ENCODE measurements around the gene NFKBIA.
A peak's percentile ranks its signal among the peaks of the same experiment; 100 is the strongest.
"Not testable (repeated sequence)": the region's sequence is repeated elsewhere in the genome, so short reads cannot be mapped to it uniquely, and the experiment has no call there.

The NFKBIA gene

DNA sequence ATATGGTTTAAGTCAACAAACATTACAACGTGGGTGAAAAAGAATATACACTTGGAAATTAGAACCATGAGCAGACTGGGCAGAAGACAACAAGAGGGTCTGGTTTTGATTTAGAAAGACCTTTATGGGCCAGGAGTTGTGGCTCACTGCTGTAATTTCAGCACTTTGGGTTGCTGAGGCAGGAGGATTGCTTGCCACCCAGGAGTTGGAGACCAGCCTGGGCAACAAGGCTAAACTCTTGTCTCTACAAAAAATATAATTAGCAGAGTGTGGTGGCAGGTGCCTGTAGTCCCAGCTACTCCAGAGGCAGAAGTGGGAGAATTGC is 2.7 kb upstream of the NFKBIA start:
- no peak for DNase-seq

DNA sequence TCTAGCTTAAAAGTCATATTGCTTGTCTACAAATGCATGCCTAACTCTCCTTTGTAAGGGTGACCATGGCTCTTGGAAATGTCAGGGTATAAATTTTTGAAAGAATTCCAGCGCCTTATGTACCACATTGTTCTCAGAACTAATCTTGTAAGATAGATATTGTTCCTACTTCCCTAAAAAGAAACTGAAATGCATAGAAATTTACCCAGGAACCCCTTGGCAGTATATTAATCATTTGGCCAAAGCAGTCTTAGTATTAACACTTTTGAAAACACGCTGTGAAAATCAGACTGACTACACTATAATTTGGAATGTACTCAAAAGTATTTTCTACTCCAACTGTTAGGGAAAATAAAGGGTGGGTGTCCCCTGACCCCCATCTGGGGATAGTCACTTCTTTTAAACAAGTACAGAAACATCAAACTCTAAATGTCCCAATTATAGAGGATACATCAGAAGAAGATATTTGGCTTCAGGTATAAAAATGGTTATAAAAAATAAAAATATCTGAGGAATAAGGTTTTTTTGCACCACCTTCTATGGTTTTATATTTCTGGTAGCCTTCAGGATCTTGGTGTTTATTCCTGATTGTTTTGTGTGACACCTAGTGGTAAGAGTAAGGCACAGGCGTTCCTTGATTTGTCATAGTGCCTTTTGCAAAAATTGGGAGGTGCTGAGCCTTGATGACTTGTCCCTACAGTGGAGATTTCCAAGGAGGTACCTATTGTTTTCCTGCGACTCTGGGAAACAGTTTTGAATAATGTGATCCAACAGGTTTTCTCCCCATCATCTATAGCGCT is 2.2 kb upstream of the NFKBIA start:
- no peak for DNase-seq

DNA sequence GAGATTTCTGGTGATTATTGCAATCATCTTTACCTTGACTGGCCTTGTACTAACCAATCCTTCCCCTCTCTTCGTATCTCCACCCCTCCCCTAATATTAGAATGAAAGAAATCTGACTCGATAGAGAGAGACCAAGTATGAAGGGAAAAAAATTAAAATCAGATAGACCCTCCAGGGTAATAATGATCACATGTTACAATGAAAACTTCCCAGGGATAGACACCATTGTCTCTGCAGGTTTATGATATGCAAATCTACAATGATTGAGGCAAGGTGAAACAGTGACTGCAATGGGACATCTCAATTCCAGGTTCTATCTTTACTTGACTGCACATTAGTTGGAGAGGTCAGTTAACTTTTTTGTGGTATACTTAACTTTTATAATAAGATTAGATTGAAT is 1.5 kb upstream of the NFKBIA start:
- DNase-seq = no peak

DNA sequence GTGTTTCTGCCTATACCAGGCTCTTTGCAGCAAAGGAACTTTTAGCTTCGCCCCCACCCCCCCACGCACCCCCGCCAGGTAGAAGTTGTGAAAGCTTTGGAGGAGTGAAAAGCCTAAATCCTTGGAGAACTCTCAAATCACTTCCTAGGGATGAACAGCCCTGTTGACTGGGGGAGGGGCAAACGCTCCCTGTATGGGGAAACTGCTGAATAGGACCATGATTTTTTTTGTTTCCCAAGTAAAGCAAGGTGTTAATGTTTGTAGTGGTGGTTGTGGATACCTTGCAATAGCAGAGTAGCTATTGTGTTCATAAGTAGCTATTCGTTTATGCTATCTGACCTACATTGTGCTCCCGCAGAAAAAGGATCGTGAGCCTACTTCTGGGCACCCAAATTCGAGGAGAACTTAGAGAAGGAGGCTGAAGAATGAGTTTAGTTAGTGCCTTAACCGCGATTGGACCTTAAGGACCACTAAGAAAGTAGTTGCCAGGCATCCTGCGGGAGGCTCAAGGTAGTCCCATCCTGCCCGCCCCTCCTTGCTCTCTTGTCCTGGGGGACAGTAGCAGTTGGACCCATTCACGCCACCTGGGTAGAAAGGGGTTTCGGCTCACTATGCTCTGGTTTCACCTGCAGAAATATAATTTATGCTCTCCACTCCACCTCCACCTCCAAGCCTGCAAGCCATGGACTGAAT is 901 bp upstream of the NFKBIA start:
- DNase-seq = no peak

DNA sequence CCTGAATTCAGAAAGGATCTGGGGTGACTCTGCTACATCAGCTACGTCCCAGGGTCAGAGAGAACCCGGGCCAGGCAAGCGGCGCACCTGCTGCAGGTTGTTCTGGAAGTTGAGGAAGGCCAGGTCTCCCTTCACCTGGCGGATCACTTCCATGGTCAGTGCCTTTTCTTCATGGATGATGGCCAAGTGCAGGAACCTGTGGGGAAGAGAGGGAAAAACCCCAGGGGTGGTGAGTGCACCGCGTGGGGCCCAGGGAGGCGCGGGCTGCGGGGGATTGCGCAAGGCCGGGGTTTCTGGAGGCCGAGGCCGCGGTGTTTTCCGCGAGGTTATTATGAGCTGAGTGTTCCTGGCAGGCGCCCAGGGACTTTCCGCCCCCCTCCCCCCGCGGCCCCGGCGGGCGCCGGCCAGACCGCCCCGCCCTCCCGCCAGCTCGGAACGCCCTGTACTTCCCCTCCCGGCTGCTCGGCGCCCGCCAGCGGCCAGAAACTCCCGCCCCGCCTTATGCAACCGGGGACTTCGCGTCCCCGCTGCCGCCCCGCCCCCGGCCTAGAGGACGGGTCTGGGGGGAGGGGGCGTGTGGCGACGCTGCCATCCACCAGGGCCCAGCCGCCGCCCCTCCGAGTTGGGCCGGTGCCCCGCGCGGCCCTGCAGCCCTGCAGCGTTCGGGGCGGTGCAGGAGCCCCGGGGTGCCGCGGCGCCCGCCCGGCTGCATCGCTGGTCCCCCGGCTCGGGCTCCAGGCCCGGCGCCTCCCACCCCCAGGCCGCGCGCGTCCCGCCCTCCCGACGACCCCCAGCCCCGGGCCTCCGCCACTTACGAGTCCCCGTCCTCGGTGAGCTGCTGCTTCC is 723 bp downstream of the NFKBIA start:
- peak; percentile 96 for DNase-seq

DNA sequence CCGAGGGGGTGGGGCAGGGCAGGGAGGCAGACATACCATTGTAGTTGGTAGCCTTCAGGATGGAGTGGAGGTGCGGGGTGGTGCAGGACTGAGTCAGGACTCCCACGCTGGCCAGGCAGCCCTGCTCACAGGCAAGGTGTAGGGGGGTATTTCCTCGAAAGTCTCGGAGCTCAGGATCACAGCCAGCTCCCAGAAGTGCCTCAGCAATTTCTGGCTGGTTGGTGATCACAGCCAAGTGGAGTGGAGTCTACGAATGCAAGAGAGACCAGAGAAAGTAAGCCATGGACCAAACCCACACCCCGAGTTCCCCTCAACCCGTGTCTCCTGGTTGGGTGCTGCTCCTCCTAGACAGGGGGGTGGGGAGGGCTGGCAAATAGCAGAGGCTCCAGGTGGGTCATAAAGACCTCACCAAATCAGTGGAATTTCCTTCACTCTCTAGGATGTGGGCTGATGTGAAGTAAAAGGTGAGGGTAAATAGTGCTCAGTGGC is 1.4 kb downstream of the NFKBIA start:
- DNase-seq = peak; percentile 33

DNA sequence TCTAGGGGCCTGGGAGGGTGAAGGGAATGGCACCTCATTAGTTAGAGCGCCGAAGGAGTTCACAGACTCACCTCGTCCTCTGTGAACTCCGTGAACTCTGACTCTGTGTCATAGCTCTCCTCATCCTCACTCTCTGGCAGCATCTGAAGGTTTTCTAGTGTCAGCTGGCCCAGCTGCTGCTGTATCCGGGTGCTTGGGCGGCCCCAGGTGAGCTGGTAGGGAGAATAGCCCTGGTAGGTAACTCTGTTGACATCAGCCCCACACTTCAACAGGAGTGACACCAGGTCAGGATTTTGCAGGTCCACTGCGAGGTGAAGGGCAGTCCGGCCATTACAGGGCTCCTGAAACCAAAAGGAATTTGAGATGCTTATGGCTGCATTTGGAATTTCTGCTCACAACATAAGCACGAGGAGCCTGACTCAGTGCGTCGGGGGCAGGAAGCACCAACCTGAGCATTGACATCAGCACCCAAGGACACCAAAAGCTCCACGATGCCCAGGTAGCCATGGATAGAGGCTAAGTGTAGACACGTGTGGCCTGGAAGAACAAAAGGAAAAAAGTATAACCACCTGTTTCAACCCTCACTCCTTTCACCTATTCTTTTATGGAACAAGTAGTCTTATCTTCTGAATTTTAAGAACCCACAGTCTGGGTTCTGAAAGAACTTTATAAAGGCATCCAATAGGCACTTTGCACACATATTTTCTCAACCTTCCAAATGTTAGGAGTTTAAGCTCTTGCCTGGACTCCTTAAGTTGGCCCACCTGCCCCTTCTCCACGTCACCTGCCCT is 2.0 kb downstream of the NFKBIA start:
- DNase-seq = peak; percentile 37

DNA sequence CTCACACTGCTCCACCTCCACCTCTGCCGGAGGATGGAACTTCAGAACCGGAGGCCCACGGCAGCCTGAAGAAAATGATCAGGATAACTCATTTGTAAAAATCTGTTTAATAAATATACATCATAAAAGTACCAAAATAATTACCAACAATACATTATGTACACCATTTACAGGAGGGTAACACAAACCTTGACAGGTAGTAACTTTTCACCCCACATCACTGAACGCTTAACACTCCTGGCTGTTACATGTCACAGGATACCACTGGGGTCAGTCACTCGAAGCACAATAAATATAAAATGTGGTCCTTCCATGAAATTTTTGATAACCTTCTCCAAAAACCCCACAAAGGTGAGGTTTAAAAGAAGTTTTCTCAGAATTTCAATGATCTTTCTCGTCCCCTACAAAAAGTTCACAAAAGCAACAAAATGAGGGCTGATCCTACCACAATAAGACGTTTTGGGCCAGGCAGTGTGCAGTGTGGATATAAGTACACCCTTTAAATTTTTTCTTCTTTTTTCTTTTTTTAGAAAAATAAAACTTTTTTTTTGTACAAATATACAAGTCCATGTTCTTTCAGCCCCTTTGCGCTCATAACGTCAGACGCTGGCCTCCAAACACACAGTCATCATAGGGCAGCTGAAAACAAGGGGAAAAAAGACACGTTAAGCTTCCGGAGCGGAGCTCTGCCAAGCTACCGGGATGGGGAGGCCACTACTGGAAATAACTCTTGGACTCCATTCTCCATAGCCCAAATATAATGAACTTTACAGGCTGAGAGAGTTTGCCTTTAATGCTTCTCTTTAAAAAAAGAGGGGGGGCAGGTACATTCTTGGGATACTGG is 2.9 kb downstream of the NFKBIA start:
- no peak for DNase-seq

DNA sequence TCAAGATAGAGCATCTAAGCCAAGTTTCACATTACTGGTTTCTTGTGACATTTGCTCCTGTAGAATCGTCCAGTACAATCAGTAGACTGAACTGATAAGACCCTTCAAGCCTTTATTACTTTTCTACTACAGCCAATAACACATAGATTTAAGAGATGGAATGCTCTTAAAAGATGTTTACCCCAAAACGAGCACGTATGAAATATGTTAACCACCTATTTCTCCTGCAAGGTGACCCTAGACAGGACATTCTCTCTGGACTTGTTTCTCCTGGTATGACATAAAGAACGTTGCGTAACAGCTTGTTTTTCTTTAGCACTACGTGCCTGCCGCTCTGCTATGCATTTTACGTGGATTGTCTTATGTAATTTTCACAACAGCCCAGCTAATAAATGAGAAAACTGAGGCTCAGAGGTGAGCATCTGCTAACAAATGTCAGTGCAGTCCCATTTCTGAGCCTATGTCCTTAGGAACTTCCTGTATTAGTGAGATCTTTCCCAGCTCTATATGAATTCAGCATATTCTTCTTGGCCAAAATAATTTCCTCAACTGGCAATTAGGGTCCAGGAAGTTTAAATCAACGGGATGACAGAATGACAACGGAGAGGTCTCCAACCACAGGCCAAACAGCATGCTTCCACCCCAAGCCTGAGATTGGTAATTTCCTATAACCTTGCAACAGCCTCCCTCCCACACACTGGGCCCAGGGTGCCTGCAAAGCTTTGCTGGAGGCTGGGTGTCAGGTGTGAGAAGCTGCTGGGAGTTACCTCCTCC is 3.7 kb downstream of the NFKBIA start:
- DNase-seq = peak; percentile 40

DNA sequence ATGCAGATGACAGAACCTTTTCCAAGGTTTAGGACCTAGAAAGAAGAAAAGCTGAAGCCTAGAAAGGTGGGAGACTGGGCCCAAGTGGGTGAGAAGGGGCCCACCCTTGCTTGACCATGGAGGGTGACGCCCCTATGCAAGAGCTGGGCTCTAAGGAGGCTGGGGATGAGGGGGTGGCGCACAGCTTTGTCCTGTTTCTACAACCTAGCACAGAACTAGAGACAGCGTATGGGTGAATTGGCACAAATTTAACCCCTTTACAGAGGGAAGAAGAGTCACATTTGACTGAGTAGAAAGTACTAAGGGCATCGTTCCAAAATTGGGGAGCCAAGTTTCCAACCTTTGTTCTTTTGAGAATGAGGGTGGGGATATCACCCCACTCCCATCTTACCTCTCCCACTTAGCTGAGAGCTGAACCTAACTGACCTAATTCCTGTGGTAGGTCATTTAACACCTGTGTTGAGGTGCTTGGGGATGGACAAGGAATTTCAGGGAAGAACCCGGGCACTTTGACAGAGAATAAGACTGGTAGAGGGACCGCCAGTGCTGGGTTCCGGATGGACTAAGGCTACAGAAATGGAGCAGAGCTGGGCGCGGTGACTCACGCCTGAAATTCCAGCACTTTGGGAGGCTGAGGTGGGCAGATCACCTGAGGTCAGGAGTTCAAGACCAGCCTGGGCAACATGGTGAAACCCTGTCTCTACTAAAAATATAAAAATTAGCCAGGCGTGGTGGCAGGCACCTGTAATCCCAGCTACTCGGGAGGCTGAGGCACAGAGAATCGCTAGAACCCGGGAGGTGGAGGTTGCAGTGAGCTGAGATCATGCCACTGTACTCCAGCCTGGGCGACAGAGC is 5.2 kb downstream of the NFKBIA start:
- peak; percentile 36 for DNase-seq

DNA sequence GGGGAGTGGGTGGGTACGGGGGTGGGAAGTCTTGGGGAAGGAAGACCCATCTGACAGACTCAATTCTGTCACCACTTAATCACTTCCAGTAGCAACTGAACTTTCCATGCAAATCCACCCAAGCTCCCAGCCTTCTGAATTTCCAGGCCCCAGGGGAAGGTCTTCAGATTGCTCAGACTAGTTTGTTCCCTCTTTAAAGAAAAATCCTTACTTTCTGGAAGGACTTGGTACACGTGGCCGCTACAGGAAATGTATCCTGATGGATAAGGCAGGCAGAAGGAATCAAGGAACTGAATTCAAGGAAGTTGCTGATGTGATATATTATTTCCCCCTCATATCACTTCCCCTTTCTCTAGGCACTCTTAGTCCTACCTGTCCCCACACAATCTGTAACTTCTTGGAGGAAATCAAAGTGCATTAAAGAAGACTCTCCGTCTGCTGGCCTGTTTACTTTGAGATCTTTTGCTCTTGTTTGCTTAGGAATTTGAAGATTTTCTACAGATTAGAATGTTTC is 6.4 kb downstream of the NFKBIA start:
- DNase-seq = no peak

DNA sequence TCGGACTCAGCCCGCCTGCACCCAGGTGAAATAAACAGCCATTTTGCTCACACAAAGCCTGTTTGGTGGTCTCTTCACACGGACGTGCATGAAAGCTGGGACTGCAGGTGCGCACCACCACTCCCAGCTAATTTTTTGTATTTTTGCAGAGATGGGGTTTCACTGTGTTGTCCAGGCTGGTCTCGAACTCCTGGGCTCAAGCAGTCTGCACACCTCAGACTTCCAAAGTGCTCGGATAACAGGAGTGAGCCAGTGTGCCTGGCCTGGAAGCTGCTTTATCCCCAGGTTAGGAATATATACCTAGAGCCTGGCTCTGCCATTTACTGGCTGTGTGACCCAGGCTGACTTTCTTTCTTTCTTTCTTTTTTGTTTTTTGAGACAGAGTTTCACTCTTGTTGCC is 7.9 kb downstream of the NFKBIA start:
- DNase-seq = not testable (repeated sequence)

DNA sequence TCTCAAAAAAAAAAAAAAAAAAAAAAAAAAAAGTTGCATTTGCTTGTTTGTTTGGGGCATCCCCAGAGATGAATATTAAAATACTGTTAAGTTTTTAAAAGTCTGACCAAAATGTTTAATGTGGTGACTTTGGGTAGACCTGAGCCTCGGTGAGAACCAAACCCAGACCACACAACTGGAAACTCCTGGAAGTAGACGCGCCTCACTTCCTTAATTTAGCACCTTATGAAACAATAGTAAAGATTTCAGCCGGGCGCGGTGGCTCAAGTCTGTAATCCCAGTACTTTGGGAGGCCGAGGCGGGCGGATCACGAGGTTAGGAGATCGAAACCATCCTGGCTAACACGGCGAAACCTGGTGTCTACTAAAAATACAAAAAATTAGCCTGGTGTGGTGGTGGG is 9.3 kb downstream of the NFKBIA start:
- no peak for DNase-seq

DNA sequence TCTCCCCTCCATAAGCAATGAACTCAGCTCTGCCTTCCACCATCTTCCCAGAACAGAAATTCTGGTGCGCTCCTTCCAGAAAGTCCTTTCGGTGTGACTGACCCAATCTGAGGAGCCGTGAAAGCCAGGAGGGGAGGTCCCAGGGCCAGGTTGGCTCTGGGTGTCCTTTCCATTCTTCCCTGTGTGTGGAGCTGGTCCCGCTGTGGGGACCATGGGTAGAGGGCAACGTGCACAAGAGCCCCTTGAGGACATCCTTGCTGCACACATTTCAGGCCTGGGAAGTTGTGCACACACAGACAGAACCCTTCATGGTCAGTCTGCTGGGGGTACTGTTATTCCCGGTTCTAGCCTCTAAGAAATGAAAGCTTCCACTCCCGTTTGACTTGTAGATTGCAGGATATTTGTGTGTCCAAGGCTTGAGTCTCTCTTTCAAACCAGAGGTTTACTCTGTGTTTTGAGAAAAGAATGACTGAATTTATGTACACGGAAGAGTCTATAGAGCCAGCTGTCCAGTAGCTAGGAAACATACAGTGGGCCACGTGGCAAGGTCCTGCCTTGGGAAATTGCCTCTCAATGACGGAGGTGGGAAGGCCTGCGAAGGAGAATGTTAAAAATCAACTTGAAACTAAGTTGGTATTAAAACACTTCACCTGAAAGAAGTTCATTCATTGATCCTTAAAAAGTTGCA is 10.1 kb downstream of the NFKBIA start:
- no peak for DNase-seq

DNA sequence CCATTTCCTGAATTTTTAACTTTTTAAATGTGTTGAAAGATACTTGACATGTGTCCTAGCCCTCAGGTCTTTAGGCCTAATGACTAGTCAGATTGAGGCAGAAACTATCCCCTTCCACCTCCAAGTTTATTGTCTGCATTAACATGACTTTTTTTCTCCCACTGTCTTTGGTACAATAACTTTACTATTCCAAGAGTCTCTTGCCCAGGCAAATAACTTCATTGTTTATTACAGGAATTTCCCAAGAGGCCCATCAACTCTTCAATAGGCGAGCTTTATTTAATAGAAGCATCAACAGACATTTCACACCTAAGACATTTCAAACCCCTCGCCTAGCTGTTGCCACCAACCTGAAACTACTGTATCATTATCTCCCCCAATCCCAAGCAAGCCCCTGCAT is 10.7 kb downstream of the NFKBIA start:
- no peak for DNase-seq

DNA sequence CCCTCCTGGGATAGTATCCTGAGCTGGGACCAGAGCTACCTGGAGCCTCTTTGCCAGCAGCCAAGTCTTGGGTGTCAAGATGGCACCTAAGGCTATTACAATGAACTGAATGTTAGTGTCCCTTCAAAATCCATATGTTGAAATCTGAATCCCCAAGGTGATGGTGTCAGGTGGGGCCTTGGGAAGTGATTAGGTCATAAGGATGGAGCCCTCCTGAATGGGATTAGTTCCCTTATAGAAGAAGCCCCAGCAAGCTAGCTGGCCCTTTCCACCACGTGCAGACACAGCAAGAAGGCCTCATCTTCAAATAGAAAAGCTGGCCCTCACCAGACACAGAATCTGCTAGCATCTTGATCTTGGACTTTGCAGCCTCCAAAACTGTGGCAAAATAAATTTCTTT is 12.4 kb downstream of the NFKBIA start:
- no peak for DNase-seq

DNA sequence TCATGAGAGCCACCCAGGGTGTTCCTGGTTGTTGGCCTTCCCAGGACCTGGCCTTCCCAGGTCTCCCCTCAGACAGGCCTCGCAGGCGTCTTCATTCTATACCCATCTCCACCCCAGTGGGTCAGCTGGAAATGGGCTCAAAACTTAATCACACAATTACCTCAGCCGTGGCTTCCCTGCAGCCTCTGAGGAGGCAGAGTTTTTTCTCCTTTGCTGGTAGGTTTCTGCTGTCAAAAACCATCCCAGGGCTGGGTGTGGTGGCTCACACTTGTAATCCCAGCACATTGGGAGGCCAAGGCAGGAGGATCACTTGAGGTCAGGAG is 13.2 kb downstream of the NFKBIA start:
- no peak for DNase-seq

DNA sequence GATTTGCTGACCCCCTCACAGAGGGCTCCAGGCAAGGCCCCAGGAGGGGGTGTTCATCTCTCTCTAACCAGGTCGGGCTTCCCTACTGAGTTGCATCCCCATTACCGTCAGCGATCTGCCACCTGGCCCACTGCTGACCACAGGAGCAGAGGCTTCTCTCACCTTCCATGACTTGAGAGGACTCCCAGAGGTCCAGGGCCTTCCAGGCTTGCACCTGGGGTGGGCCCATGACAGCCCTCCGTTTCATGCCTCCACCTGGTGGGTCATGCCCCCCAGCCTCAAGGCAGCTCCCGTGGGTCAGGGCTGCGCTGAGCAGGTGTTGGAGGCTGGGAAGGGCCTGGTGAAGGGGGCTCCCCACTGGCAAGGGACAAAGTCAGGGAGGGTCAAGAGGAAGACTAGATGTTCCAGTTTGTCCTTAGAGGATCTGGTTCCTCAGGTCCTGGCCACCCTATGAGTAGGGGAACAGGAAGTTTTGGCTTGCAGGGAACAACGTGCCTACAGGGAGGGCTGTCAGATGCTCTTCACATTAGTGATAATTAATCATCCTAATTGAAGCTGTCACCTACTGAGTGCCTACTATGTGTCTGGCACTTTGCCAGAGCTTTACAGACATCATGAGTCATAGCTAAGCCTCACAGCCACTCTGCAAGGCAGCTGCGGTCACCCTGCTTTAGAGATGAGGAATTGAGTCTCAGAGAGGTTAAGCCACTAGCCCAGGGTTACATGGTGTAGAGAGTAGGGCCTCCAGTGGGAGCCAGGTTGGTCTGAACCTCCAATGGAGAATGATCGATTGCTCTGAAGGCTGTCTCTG is 13.8 kb downstream of the NFKBIA start:
- DNase-seq = peak; percentile 51

DNA sequence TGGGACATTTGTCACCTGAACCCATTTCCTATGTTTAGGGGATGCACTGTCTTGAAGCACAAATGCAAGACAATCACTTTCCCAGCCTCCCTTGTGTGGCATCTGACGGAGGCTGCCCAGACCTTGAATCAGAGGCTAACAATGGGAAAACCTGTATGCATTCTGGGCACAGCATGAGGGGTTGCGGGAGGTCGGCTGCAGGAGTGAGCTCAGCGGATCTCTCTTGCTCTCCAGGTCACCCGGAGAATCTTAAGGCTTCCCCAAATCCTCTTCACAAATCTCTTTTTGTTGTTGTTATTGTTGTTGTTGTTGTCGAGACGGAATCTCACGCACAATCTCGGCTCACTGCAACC is 15.3 kb downstream of the NFKBIA start:
- DNase-seq = no peak

Measured in CD4-positive, alpha-beta T cell treated with Interferon gamma for 1 hour (primary cell).